ENCODE results near the gene TMEM89.
A peak's percentile ranks its signal among the peaks of the same experiment; 100 is the strongest.

Gene TMEM89

GRCh38 chr3:48621461-48621869 is at the start of gene TMEM89:
TMEM89 (minus strand) TSS chr3:48621769; CDS start chr3:48621756, 13 bp downstream.
- DNase-seq (ENCODE audit: low read depth in 2 of 2, low spot score in 1 of 2), result no peak

GRCh38 chr3:48664929-48665328 is 43.4 kb upstream of the TMEM89 start:
- DNase-seq (ENCODE audit: low read depth in 2 of 2, low spot score in 1 of 2), result no peak

- DNase-seq (ENCODE audit: low read depth in 2 of 2, low spot score in 1 of 2), result no peak
Observed at GRCh38 chr3:48664313-48664644, 42.7 kb upstream of the TMEM89 start.

- peak; percentile 42 to 76 for DNase-seq (ENCODE audit: low read depth in 2 of 2, low spot score in 1 of 2)
Observed at GRCh38 chr3:48663489-48664312, 42.1 kb upstream of the TMEM89 start.

- peak in 1 of 2 donors; percentile 17 for DNase-seq (ENCODE audit: low read depth in 2 of 2, low spot score in 1 of 2)
Observed at GRCh38 chr3:48662753-48663488, 41.4 kb upstream of the TMEM89 start, which contains the start of gene CELSR3. CELSR3 (minus strand) TSS chr3:48662886; CDS start chr3:48662634, 252 bp downstream.

GRCh38 chr3:48662145-48662752 is 40.7 kb upstream of the TMEM89 start:
- DNase-seq (ENCODE audit: low read depth in 2 of 2, low spot score in 1 of 2), result no peak

GRCh38 chr3:48661501-48662144 is 40.1 kb upstream of the TMEM89 start:
- peak; percentile 44 to 61 for DNase-seq (ENCODE audit: low read depth in 2 of 2, low spot score in 1 of 2)

- DNase-seq (ENCODE audit: low read depth in 2 of 2, low spot score in 1 of 2), result no peak
Observed at GRCh38 chr3:48660800-48661400, 39.3 kb upstream of the TMEM89 start.

- DNase-seq (ENCODE audit: low read depth in 2 of 2, low spot score in 1 of 2), result no peak
Observed at GRCh38 chr3:48656841-48657281, 35.3 kb upstream of the TMEM89 start.

- peak; percentile 64 to 72 for DNase-seq (ENCODE audit: low read depth in 2 of 2, low spot score in 1 of 2)
Observed at GRCh38 chr3:48656061-48656840, 34.7 kb upstream of the TMEM89 start.

GRCh38 chr3:48655606-48656005 is 34.0 kb upstream of the TMEM89 start:
- peak in 1 of 2 donors; percentile 27 for DNase-seq (ENCODE audit: low read depth in 2 of 2, low spot score in 1 of 2)

- no peak for DNase-seq (ENCODE audit: low read depth in 2 of 2, low spot score in 1 of 2)
Observed at GRCh38 chr3:48655063-48655462, 33.5 kb upstream of the TMEM89 start.

- no peak for DNase-seq (ENCODE audit: low read depth in 2 of 2, low spot score in 1 of 2)
Observed at GRCh38 chr3:48652923-48653715, 31.6 kb upstream of the TMEM89 start.

- no peak for DNase-seq (ENCODE audit: low read depth in 2 of 2, low spot score in 1 of 2)
Observed at GRCh38 chr3:48651771-48652170, 30.2 kb upstream of the TMEM89 start.

- DNase-seq (ENCODE audit: low read depth in 2 of 2, low spot score in 1 of 2), result no peak
Observed at GRCh38 chr3:48650723-48651122, 29.2 kb upstream of the TMEM89 start.

- no peak for DNase-seq (ENCODE audit: low read depth in 2 of 2, low spot score in 1 of 2)
Observed at GRCh38 chr3:48648188-48648850, 26.8 kb upstream of the TMEM89 start.

GRCh38 chr3:48647714-48648113 is 26.1 kb upstream of the TMEM89 start:
- no peak for DNase-seq (ENCODE audit: low read depth in 2 of 2, low spot score in 1 of 2)

- DNase-seq (ENCODE audit: low read depth in 2 of 2, low spot score in 1 of 2), result no peak
Observed at GRCh38 chr3:48644898-48645760, 23.6 kb upstream of the TMEM89 start.

All from stimulated activated CD8-positive, alpha-beta memory T cell treated with anti-CD3 and anti-CD28 coated beads, Interleukin-4, amount 100 ng/mL, for 1 hour (primary cell).